SHP77 (cell line): ENCODE measurements around the gene NDEL1.

Experiments
- DNase-seq, 2 experiments: peaks; one replicate each; lab custom pipeline; 2025; lab: John Stamatoyannopoulos, UW

NDEL1 gene

GRCh38 chr17:8455665-8456209 lies 20.1 kb downstream of the NDEL1 start:
- no peak for DNase-seq

- no peak for DNase-seq
These were observed 22.4 kb downstream of the NDEL1 start for GRCh38 chr17:8458128-8458527.

GRCh38 chr17:8459107-8459506 lies 23.4 kb downstream of the NDEL1 start:
- DNase-seq = peak in 1 of 2 experiments; percentile 32

- DNase-seq = no peak
These were observed 24.1 kb downstream of the NDEL1 start for GRCh38 chr17:8459831-8460230.

GRCh38 chr17:8462564-8462963 lies 26.9 kb downstream of the NDEL1 start:
- no peak for DNase-seq

GRCh38 chr17:8463099-8463498 lies 27.4 kb downstream of the NDEL1 start:
- DNase-seq = no peak

- DNase-seq = no peak
These were observed 29.3 kb downstream of the NDEL1 start for GRCh38 chr17:8464941-8465340.

- no peak for DNase-seq
These were observed 29.7 kb downstream of the NDEL1 start for GRCh38 chr17:8465356-8465755.

GRCh38 chr17:8465759-8466158 lies 30.1 kb downstream of the NDEL1 start:
- no peak for DNase-seq

GRCh38 chr17:8466456-8466855 lies 30.8 kb downstream of the NDEL1 start:
- no peak for DNase-seq

- DNase-seq = no peak
These were observed 31.2 kb downstream of the NDEL1 start for GRCh38 chr17:8466873-8467272.

- DNase-seq = no peak
These were observed 31.8 kb downstream of the NDEL1 start for GRCh38 chr17:8467527-8467926.

- no peak for DNase-seq
These were observed 32.4 kb downstream of the NDEL1 start for GRCh38 chr17:8468127-8468526.

- DNase-seq = no peak
These were observed 33.3 kb downstream of the NDEL1 start for GRCh38 chr17:8468980-8469379.

- peak in 1 of 2 experiments; percentile 45 for DNase-seq
These were observed 34.3 kb downstream of the NDEL1 start for GRCh38 chr17:8469964-8470363.

- DNase-seq = peak; percentile 22 to 37
These were observed 34.9 kb downstream of the NDEL1 start for GRCh38 chr17:8470447-8471047.

- no peak for DNase-seq
These were observed 37.0 kb downstream of the NDEL1 start for GRCh38 chr17:8472663-8473062.

- DNase-seq = no peak
These were observed 37.9 kb downstream of the NDEL1 start for GRCh38 chr17:8473451-8474192.

- no peak for DNase-seq
These were observed 39.1 kb downstream of the NDEL1 start for GRCh38 chr17:8474826-8475225.

- no peak for DNase-seq
These were observed 39.5 kb downstream of the NDEL1 start for GRCh38 chr17:8475227-8475626.

- DNase-seq = peak in 1 of 2 experiments; percentile 14
These were observed 40.1 kb downstream of the NDEL1 start for GRCh38 chr17:8475781-8476180.

- no peak for DNase-seq
These were observed 41.1 kb downstream of the NDEL1 start for GRCh38 chr17:8476741-8477140.

GRCh38 chr17:8477171-8477570 lies 41.5 kb downstream of the NDEL1 start:
- no peak for DNase-seq
